Brain microvascular endothelial cell (primary cell): Measurements from ENCODE around the gene INPP5F.

Experiments
- DNase-seq: peaks from one replicate; pipeline ENCODE4 v3.0.0-alpha.2; 2020
- H3K27ac ChIP-seq: fragments of 250-450 bp; sonication (Bioruptor Pico); 2 replicates; pipeline ENCODE4 v1.5.1; 2020; ENCODE audit warnings: mild to moderate bottlenecking, moderate library complexity
- H3K27me3 ChIP-seq: fragments of 250-450 bp; sonication (Bioruptor Pico); replicated peaks from 2 replicates; pipeline ENCODE4 v1.5.1; 2020; ENCODE audit warnings: mild to moderate bottlenecking
- H3K36me3 ChIP-seq: fragments of 250-450 bp; sonication (Bioruptor Pico); replicated peaks from 2 replicates; pipeline ENCODE4 v1.5.1; 2020; ENCODE audit warnings: mild to moderate bottlenecking
- H3K4me3 ChIP-seq: 2 replicates; pipeline ENCODE4 v1.5.1; 2011; ENCODE audit warnings: low read depth, mild to moderate bottlenecking, control low read depth, low read length, moderate library complexity
- in situ Hi-C: cut with HindIII; loops from 2 replicates; pipeline ENCODE4 v1.10.0; 2017; ENCODE audit warnings: low sequenced_read_pairs, low pct_ligation_motif_present
- TF ChIP-seq, protein P1 (sequence below): IDR thresholded peaks from 2 replicates; pipeline ENCODE4 v1.5.1; 2011; ENCODE audit warnings: low read depth, mild to moderate bottlenecking, moderate library complexity, low read length, control low read depth, inconsistent platforms; ENCODE audit errors: missing control alignments

INPP5F gene

DNA sequence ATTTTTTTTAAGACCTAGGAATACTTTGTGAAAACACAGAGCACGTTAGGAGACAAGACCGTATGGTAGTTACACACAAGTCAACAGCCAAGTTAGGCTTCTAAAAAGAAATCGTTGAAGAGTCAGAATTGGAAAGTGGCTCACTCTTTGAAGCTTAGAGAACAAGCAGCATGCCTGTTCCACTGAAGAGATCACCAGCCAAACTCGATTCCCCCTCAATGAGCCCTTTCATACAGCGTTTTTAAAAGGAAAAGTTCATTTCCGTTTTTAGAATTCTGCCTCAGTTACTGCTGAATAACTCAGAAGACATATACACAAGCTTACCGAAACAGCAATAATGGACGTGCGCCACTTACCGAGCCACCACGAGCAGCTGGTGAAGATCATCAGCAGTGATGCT is 105.8 kb downstream of the INPP5F start:
- Histone ChIP-seq H3K36me3 (peaks cover 61% of the 10 kb centered on the region), H3K27me3 (no peaks in the 10 kb centered on the region), H3K27ac (no peak overlapping the region), H3K4me3 (no peak overlapping the region)
- TF ChIP-seq, protein P1, sequence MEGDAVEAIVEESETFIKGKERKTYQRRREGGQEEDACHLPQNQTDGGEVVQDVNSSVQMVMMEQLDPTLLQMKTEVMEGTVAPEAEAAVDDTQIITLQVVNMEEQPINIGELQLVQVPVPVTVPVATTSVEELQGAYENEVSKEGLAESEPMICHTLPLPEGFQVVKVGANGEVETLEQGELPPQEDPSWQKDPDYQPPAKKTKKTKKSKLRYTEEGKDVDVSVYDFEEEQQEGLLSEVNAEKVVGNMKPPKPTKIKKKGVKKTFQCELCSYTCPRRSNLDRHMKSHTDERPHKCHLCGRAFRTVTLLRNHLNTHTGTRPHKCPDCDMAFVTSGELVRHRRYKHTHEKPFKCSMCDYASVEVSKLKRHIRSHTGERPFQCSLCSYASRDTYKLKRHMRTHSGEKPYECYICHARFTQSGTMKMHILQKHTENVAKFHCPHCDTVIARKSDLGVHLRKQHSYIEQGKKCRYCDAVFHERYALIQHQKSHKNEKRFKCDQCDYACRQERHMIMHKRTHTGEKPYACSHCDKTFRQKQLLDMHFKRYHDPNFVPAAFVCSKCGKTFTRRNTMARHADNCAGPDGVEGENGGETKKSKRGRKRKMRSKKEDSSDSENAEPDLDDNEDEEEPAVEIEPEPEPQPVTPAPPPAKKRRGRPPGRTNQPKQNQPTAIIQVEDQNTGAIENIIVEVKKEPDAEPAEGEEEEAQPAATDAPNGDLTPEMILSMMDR, result no peak
- in situ Hi-C loops, result no loop called here
- no peak for DNase-seq

DNA sequence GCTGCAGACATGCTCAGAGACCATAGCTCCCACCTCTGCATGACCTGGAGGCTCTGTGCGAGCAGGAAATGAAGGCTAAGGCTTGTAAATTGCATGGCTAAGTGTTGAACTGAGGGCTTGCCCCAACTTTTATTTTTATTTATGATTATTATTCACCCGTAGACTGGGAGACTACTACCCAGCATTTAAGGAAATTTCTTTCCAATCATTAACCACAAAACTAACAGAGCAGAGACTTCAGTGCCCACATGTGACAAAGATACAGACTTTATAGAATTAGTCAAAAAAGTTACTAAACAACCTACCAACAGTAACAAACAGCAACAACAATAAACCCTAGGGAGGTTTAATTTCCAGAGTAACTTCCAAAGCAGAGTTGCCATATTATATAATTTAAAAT is 107.1 kb downstream of the INPP5F start:
- no peak overlapping the region for H3K27ac ChIP-seq
- H3K36me3 ChIP-seq, result peaks cover 61% of the 10 kb centered on the region
- in situ Hi-C loops, result no loop called here

GRCh38 chr10:119834188-119834587 is 108.3 kb downstream of the INPP5F start:
- TF ChIP-seq, protein P1, result no peak
- Histone ChIP-seq H3K27ac (no peak overlapping the region), H3K27me3 (no peaks in the 10 kb centered on the region), H3K4me3 (no peak overlapping the region), H3K36me3 (peaks cover 58% of the 10 kb centered on the region)
- peak; percentile 44 for DNase-seq
- in situ Hi-C loops, result no loop called here

More for the DNA sequence above, 107.1 kb downstream of the INPP5F start:
- no peak for DNase-seq
- TF ChIP-seq, protein P1, result no peak
- Histone ChIP-seq H3K27me3 (no peaks in the 10 kb centered on the region), H3K4me3 (no peak overlapping the region)

DNA sequence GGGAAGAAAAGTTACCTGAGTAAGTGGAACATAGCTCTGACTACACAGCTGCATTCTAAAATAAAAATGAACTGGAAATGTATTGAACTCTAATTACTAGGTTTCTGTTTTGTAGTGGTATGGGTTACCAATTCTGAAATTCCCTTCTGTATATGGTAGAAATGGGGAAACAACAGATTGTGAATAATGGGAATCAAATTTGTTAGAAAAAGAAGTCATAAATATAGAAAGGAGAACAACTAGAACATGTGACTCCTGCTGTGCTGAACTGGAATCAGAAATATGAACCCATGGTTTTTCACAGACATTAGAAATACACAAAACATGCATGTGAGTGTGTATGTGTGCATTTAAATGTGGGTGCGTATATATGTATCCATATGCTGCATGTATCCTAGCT is 119.8 kb downstream of the INPP5F start:
- no peak overlapping the region for H3K27ac ChIP-seq
- in situ Hi-C loops, result no loop called here
- peaks cover 48% of the 10 kb centered on the region for H3K36me3 ChIP-seq
- TF ChIP-seq, protein P1, result no peak
- no peaks in the 10 kb centered on the region for H3K27me3 ChIP-seq
- DNase-seq, result no peak
- no peak overlapping the region for H3K4me3 ChIP-seq

DNA sequence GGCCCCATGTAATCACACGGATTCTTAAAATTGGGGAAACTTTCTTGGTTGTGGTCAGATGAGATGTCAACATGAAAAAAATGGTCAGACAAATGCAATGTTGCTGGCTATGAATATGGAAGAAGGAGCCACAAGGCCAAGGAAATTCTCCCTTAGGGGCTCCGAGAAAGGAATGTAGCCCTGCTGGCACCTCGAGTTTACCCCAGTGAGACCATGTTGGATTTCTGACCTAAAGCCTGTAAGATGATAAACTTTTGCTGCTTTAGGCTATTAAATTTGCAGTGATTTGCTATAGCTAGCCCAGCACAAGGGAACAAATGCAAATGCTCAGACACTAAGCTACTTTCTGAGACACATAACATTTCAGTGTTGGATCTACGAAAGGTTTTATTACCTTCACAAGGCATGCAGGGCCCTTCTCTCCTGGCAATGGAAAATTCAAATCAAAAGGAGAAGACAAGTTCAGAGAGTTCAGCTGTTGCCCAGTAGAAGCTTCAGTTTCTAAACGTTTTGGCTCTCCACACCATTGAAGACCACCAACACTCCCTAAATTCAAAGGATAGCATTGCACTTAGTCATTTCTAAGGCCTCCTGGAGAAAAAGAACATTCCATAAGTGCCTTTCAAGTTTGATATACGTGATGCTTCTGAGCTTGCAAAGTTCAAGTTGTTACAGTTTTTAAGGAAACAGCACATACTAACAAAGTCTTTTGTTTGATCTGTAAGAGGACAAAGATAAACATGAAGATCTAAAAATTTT is 123.4 kb downstream of the INPP5F start:
- H3K4me3 ChIP-seq, result no peak overlapping the region
- TF ChIP-seq, protein P1, result no peak
- peak; percentile 41 for DNase-seq
- H3K27ac ChIP-seq, result peak overlapping the region; percentile 61
- peaks cover 28% of the 10 kb centered on the region for H3K36me3 ChIP-seq
- H3K27me3 ChIP-seq, result no peaks in the 10 kb centered on the region
- in situ Hi-C loops, result no loop called here

DNA sequence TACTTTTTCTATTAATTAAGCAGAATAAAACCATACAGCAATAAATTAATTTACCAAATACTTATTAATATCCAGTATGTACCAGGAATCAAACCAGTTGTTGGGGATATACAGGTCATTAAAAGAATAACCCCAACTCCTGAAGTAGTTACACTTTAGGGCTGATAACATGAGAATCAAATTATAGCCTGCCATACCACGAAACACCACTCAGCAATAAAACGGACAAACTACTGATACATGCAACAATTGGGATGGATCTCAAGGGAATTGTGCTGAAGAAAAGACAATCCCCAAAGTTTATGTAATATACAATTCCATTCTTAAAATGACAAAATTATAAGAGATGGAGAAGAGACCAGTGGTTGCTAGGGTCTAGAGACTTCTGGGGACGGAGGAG is 124.1 kb downstream of the INPP5F start:
- TF ChIP-seq, protein P1, result no peak

More for the DNA sequence above, 124.1 kb downstream of the INPP5F start:
- in situ Hi-C loops, result no loop called here
- Histone ChIP-seq H3K4me3 (no peak overlapping the region), H3K36me3 (peaks cover 21% of the 10 kb centered on the region), H3K27me3 (no peaks in the 10 kb centered on the region), H3K27ac (peak overlapping the region; percentile 61)
- DNase-seq, result no peak
